ENCODE data around the gene DOK7. TPM values are rescaled to one million over a fixed set of nuclear protein-coding genes. Genes with fewer than 3 reads are reported as not detected.
"Not testable (repeated sequence)": the region's sequence is repeated elsewhere in the genome, so short reads cannot be mapped to it uniquely, and the experiment has no call there.

DOK7 gene
- total and polyA plus RNA-seq, 8 donors: 0.37 to 8.1 (median 4.3) TPM; not detected in 1

DNA sequence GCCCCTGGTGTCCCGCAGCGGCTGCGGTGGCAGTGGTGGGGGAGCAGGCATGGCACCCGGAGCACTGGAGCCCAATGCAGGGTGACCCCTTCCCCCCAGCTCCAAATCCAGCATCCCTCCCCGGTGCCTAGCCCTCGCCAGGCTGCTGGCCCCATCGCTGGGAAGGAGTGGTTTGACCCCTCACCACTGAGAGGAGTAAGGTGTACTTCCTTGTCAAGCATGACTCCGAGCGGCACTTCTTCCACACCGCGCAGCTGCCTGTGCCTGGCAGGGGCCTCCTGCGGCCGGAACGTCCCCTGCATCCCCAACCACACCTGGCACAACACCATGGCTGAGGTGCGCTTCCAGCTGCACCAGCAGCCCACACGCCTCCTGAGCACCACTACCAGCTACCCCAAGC lies 42.1 kb downstream of the DOK7 start:
- intact Hi-C loops (cut with DNase I; ENCODE audit: low total_unique reads): no loop called here
- 90 to 98% (median 93%) methylated on average over 10 to 16 of the region's 16 CpGs for WGBS, 5 donors
- no peak for DNase-seq
- no peaks in the 10 kb centered on the region for H3K27me3 ChIP-seq
- H3K27ac ChIP-seq: no peak overlapping the region
- peaks cover 30 to 99% (median 93%) of the 10 kb centered on the region in 4 donors for H3K36me3 ChIP-seq
- no peaks in the 10 kb centered on the region for H3K4me1 ChIP-seq
- no peaks in the 10 kb centered on the region for H3K9me3 ChIP-seq
- H3K4me3 ChIP-seq: no peak overlapping the region
- TF ChIP-seq POLR2AphosphoS5 (IDR thresholded peaks at IDR 0.05) (no peak), POLR2A (IDR thresholded peaks at IDR 0.05) (no peak), EP300 (IDR thresholded peaks at IDR 0.05) (no peak)
- TF ChIP-seq, protein P1, sequence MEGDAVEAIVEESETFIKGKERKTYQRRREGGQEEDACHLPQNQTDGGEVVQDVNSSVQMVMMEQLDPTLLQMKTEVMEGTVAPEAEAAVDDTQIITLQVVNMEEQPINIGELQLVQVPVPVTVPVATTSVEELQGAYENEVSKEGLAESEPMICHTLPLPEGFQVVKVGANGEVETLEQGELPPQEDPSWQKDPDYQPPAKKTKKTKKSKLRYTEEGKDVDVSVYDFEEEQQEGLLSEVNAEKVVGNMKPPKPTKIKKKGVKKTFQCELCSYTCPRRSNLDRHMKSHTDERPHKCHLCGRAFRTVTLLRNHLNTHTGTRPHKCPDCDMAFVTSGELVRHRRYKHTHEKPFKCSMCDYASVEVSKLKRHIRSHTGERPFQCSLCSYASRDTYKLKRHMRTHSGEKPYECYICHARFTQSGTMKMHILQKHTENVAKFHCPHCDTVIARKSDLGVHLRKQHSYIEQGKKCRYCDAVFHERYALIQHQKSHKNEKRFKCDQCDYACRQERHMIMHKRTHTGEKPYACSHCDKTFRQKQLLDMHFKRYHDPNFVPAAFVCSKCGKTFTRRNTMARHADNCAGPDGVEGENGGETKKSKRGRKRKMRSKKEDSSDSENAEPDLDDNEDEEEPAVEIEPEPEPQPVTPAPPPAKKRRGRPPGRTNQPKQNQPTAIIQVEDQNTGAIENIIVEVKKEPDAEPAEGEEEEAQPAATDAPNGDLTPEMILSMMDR (IDR thresholded peaks at IDR 0.05): no peak

GRCh38 chr4:3508542-3508941 lies 45.4 kb downstream of the DOK7 start:
- no peak for DNase-seq
- H3K9me3 ChIP-seq: no peaks in the 10 kb centered on the region
- H3K4me1 ChIP-seq: no peaks in the 10 kb centered on the region
- TF ChIP-seq, protein P1 (IDR thresholded peaks at IDR 0.05): no peak
- TF ChIP-seq POLR2AphosphoS5 (IDR thresholded peaks at IDR 0.05) (no peak), POLR2A (IDR thresholded peaks at IDR 0.05) (no peak), EP300 (IDR thresholded peaks at IDR 0.05) (no peak)
- intact Hi-C loops (cut with DNase I; ENCODE audit: low total_unique reads): no loop called here
- H3K27me3 ChIP-seq: no peaks in the 10 kb centered on the region
- no peak overlapping the region for H3K4me3 ChIP-seq
- 83 to 94% (median 85%) methylated on average over 9 to 10 of the region's 10 CpGs for WGBS, 5 donors
- no peak overlapping the region for H3K27ac ChIP-seq
- peaks cover 50 to 97% (median 93%) of the 10 kb centered on the region in 4 donors for H3K36me3 ChIP-seq

DNA sequence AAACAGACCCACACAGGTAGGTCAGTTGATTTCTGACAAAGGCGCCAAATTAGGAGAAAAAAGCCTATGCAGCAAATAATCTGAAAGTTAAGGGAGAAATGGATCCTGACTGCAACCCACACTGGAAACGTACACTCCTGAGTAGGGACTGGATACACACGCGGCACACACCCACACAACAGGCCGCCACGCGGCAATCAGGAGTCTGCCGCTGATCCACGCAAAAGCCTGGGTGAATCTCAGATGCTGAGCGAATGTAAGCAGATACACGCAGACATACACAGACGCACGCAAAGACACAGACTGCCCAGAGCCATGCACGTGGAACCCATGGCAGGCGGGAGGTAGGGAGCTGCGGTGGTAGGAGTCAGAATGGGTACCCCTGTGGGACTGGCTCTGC lies 47.4 kb downstream of the DOK7 start:
- intact Hi-C loops (cut with DNase I; ENCODE audit: low total_unique reads): no loop called here
- Histone ChIP-seq H3K36me3 (peaks cover 54 to 99% (median 97%) of the 10 kb centered on the region in 4 donors), H3K9me3 (no peaks in the 10 kb centered on the region), H3K27ac (no peak overlapping the region), H3K4me3 (no peak overlapping the region), H3K4me1 (no peaks in the 10 kb centered on the region), H3K27me3 (no peaks in the 10 kb centered on the region)
- TF ChIP-seq POLR2A (IDR thresholded peaks at IDR 0.05) (no peak), POLR2AphosphoS5 (IDR thresholded peaks at IDR 0.05) (no peak), EP300 (IDR thresholded peaks at IDR 0.05) (no peak)
- TF ChIP-seq, protein P1 (IDR thresholded peaks at IDR 0.05): no peak
- no peak for DNase-seq
- 92 to 96% (median 95%) methylated on average over 16 of the region's 16 CpGs for WGBS, 5 donors

DNA sequence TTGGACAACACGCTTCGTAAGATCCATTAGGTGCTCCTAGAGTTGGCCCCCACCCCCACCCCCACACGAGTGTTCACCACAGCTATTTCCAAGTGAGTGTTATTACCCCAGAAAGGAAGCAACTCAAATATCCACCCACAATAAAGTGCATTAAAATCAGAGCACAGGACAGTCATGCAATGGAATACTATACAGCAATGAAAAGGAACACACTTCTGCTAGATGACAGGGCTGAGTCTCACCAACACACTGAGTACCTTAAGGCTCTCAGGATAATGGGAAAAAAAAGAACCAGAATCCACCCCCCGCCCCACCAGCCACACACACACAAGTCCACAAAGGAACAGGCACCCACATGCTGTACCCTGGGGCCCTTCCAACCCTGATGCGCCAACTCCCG lies 48.1 kb downstream of the DOK7 start:
- Histone ChIP-seq H3K4me1 (no peaks in the 10 kb centered on the region), H3K4me3 (no peak overlapping the region), H3K9me3 (no peaks in the 10 kb centered on the region), H3K27ac (no peak overlapping the region), H3K27me3 (no peaks in the 10 kb centered on the region), H3K36me3 (peaks cover 59 to 99% (median 97%) of the 10 kb centered on the region in 4 donors)
- no peak for TF ChIP-seq POLR2A (IDR thresholded peaks at IDR 0.05)
- TF ChIP-seq, protein P1 (IDR thresholded peaks at IDR 0.05): no peak
- no peak for TF ChIP-seq EP300 (IDR thresholded peaks at IDR 0.05)
- TF ChIP-seq POLR2AphosphoS5 (IDR thresholded peaks at IDR 0.05): no peak
- intact Hi-C loops (cut with DNase I; ENCODE audit: low total_unique reads): no loop called here
- WGBS, 5 donors: 97 to 98% (median 98%) methylated on average over 6 of the region's 6 CpGs
- no peak for DNase-seq

- H3K27ac ChIP-seq; H3K4me1 ChIP-seq; DNase-seq; H3K27me3 ChIP-seq; H3K9me3 ChIP-seq; intact Hi-C loops (cut with DNase I; ENCODE audit: low total_unique reads); H3K4me3 ChIP-seq: not testable (repeated sequence)
- 88 to 99% (median 97%) methylated on average over 13 to 20 of the region's 27 CpGs for WGBS, 5 donors
- H3K36me3 ChIP-seq: peaks cover 60 to 99% (median 97%) of the 10 kb centered on the region in 4 donors
Measured at GRCh38 chr4:3511601-3512000, 48.5 kb downstream of the DOK7 start.
